ENCODE data around the gene ARMC5.

The ARMC5 gene

DNA sequence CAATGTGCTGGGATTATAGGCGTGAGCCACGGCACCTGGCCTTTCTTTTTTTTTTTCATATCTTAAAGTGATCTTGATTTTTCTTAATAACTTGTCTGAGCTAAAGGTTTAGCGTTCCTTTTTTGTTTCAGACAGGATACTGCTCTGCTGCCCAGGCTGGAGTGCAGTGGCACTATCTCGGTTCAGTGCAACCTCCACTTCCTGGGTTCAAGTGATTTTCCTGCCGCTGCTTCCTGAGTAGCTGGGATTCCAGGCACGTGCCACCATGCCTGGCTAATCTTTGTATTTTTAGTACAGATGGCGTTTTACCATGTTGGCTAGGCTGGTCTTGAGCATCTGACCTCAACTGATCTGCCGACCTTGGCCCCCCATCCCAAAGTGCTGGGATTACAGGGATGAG, 44.9 kb downstream of the ARMC5 start:
- no peak for DNase-seq

DNA sequence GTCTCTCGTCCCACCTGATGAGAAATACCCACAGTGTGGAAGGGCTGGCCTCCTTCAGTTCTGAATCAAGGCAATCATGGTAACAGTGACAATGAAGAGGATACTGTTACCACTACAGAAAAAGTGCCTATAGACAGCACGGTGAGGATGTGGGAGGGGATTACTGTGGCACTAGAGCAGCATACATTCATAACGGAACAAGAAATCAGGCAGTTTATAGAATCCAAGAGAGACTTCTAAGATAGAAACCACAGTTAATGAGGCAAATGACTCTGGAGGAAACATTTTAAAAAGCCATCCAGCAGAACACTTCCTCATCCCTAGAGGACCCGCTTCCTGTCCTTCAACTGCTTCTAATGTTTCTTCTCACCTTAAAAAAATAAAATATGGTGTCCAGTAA, 46.2 kb downstream of the ARMC5 start:
- no peak for DNase-seq

DNA sequence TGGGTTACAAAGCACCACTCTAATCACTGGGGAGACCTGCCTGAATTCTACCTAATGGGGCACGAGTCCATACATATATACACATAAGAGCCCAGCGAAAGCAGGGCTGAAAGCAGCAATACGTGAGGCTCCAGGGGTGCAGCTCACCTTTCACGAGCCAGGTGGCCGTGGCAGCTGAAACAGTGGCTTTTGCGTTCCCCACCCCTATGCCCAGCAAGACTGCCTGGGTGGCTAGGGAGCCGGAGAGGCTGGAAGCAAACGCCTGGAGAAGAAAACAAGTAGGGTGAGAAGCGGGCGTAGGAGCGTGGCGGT, 48.3 kb downstream of the ARMC5 start:
- peak; percentile 10 for DNase-seq

DNA sequence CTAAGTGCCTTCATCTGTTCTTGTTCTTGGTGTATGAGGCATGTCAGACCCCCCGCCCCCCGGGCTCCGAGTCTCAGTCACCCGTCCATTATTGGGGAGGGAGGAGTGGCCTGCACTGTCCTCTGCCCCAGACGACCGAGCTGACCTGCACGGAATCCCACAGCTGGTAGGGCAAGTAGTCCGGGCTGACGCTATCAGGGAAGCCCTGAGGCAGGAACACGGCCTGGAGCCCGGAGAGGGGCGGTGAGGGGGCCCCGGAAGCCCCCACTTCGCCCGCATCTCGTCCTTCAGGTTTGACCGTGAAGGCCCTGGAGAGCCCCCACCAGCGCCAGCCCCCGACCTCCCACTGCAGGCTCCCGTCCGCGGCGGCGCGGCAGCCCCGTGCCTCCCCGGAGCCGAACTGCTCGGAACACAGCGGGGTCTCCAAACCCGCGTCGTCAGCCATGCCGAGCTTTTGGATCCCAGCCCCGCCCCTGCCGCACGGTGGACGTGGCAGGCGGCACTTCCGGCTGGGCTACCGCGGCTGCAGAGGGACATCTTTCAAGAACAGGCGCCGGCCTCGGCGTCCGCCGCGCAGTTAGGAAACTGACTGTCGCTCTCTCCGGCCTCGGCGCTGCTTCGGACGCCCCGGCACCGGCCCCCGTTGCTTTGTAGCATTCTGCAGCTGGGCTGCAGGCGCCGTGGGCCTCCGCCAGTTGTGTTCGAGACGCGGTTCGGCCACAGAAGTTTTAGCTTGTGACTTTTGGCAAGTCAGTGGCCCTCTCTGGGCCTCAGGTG, 48.8 kb downstream of the ARMC5 start, which contains the start of gene RUSF1:
Gene RUSF1, minus strand, starts transcription at position 463 of the 777 bp plus-strand sequence. Its CDS starts 18 bp downstream, at position 445.
- DNase-seq, result peak; percentile 85

DNA sequence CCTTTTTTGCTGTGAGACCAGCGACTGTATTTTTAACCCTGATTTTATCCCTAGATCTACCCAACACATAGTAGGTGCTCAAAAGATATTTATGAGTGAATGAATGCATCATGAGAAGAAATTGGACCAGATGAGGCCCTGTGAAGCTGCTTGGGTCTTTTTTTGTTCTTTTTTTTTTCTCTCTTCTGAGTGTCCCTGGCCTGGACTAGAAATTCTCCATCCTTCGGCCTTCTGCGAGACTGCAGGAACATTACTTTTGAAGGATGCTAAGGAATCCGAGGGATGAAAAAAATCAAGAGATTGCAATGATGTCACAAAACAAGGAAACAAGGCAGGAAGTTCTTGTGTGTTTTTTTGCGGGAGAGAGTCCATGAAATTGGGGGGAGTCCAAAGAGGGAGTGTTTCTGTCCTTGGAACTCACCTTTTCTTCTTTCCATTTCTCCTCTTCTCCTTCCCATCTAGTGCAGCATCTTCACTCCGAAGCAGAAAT, 49.5 kb downstream of the ARMC5 start:
- DNase-seq, result no peak

DNA sequence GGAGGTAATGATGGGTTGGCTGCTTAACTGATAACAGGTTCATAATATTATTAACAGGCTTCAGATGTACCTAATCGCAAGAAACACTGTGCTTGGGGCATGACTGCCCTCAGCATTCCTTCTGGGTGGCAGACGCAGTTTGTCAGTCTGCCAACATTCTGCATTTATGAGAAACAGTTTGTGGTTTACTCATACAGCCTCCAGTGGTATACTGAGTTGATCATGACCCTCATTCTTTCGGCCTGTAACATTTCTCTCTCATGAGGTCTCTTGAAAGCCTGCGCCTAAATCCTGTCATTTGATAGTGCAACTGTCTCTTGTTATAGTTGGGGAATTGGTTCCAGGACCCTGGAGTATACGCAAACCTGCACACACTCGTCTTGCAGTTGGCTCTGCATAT, 53.8 kb downstream of the ARMC5 start:
- no peak for DNase-seq

DNA sequence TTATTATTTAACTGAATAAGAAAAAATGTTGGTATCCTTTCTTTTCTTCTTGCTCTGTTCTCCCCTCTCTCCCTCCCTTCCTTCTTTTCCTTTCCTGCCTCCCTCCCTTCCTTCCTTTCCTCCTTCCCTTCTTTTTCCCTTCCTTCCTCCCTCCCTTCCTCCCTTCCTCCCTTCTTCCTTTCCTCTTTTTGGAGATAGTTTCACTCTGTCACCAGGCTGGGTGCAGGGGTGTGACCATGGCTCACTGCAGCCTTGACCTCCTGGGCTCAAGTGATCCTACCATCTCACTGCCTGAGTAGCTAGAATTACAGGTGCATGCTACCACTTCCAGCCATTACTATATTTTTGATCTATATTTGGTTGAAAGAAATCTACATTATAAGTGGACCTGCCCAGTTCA, 54.6 kb downstream of the ARMC5 start:
- DNase-seq, result no peak

Measured in CD4-positive, alpha-beta T cell treated with Interleukin-10 for 1 hour (primary cell).